GM21825 (cell line): ENCODE measurements around the gene FAM186B.

Source experiments
- ATAC-seq: cut with Tn5 transposase; IDR thresholded peaks from one replicate; pipeline ENCODE4 v1.9.1; 2021; ENCODE audit warnings: mild to moderate bottlenecking, moderate library complexity; ENCODE audit not compliant: unreplicated experiment

FAM186B gene

GRCh38 chr12:49609875-49610154, 4.4 kb upstream of the FAM186B start:
- no peak for ATAC-seq

GRCh38 chr12:49609059-49609874, 3.8 kb upstream of the FAM186B start:
- no peak for ATAC-seq

GRCh38 chr12:49604856-49605255, 583 bp downstream of the FAM186B start:
- no peak for ATAC-seq

- ATAC-seq, result no peak
Measured at GRCh38 chr12:49603721-49604120, 1.7 kb downstream of the FAM186B start.

- no peak for ATAC-seq
Measured at GRCh38 chr12:49599961-49600360, 5.5 kb downstream of the FAM186B start.

- ATAC-seq, result no peak
Measured at GRCh38 chr12:49598527-49598926, 6.9 kb downstream of the FAM186B start.

- no peak for ATAC-seq
Measured at GRCh38 chr12:49588721-49589516, 16.5 kb downstream of the FAM186B start.

GRCh38 chr12:49588281-49588680, 17.2 kb downstream of the FAM186B start:
- ATAC-seq, result no peak

GRCh38 chr12:49587174-49587908, 18.1 kb downstream of the FAM186B start:
- no peak for ATAC-seq

- ATAC-seq, result no peak
Measured at GRCh38 chr12:49585477-49586459, 19.7 kb downstream of the FAM186B start.

- no peak for ATAC-seq
Measured at GRCh38 chr12:49584591-49584990, 20.8 kb downstream of the FAM186B start.

- ATAC-seq, result no peak
Measured at GRCh38 chr12:49583366-49584094, 21.9 kb downstream of the FAM186B start.

GRCh38 chr12:49582850-49583249, 22.6 kb downstream of the FAM186B start:
- ATAC-seq, result no peak

GRCh38 chr12:49582201-49582600, 23.2 kb downstream of the FAM186B start:
- no peak for ATAC-seq

GRCh38 chr12:49580572-49581535, 24.6 kb downstream of the FAM186B start:
- ATAC-seq, result no peak

GRCh38 chr12:49578471-49579112, 26.8 kb downstream of the FAM186B start:
- ATAC-seq, result no peak

GRCh38 chr12:49577589-49578315, 27.7 kb downstream of the FAM186B start:
- no peak for ATAC-seq
